ENCODE results near the gene GRB10. TPM values are rescaled to one million over a fixed set of nuclear protein-coding genes. Genes with fewer than 3 reads are reported as not detected.
"Not testable (repeated sequence)": the region's sequence is repeated elsewhere in the genome, so short reads cannot be mapped to it uniquely, and the experiment has no call there.

GRB10 gene
- total RNA-seq, 1 donor from 2014 or later = 58.3 TPM

DNA sequence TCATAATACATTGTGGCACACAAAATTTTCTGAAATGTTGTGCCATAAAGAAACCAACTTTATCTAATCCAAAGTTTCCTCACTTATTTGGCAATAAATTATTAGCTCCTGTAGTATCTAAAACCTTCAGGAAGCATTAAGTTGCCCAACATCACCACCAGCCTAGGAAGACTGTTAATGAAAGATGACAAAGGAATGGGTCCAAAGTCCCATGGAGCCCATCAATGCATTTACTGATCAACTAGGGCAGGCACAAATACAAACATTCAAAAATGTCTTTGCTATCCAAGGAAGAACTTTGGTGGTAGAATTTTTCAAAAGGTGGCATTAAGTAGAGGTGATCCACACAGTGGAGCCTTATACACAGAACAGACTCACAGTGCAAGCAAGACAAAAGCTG lies 4.5 kb downstream of the GRB10 start:
- DNase-seq = no peak

DNA sequence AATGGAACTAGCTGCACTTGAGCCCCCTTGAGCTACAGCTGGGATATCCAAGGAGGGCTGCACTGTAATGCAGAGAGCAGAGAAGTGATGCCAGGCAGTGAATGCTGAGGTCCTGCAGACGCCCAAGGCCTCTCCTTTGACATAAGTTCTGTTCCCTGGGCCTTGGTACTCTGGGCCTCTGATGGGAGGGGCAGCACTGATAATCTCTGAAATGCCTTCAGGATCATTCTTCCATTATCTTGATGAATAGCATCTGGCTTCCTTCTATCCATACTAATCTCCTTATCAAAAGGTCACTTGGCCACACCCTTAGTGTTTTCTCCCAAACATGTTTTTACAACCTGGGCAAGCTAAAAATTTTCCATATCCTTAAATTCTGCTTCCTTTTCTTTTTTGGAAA lies 6.9 kb downstream of the GRB10 start:
- DNase-seq = no peak

- no peak for DNase-seq
These were observed 7.5 kb downstream of the GRB10 start for GRCh38 chr7:50775231-50775630.

DNA sequence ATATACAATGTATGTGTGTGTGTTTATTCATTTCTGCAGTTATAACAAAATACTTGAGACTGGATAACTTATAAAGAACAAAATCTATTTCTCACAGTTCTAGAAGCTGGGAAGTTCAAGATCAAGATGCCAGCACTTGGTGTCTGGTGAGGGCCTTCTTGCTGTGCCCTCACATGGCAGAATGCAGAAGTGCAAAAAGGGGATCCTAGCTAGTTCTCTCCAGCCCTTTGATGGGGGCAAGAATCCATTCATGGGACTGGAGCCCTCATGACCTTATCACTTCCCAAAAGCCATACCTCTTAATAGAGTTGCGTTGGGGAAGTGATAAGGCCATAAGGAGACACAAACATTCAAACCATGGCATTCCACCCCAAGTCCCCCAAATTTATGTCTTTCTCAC lies 8.4 kb downstream of the GRB10 start:
- no peak for DNase-seq

GRCh38 chr7:50773071-50773470 lies 9.6 kb downstream of the GRB10 start:
- DNase-seq = not testable (repeated sequence)

DNA sequence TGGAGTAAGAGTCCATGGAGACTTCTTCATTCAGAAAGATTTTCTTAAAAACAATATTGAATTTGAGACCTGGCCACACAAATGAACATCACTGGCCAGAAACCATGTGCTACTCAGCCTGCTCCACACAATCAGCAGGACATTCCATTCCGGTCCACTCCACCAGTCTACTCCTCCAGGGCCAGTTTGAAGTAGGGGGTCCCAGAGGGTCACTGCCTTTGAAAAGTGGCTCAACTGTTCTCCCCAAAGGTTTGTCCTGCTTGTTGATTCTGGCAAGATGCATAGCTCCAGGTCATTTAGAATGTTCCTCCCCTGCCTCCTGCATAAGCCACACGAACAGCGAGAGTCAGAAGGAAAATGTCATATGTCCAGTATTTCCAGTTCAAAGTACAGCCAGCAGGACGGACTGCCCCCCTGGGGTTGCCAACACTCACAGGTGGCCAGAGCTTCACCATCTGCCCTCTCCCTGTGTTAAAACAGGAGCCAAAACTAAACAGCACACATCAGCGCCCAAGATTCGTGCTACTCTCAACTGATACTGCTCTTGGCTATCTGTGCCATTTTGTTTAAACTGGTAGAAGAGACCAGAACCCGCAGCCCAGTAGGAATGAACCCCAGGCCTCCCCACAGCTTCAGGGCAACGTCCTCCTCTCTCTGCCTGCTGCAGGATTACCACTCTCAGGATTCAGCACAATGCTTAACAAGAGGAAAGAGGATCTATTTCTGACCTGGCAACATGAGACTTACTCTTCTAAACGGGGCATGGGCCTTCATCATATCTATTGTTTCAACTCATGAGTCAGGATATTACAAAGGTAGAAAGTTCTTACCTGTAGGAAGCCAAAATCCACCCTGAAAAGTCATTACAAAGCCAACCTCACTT lies 11.3 kb downstream of the GRB10 start:
- no peak for DNase-seq

- DNase-seq = no peak
These were observed 13.9 kb downstream of the GRB10 start for GRCh38 chr7:50768485-50769474.

- DNase-seq = no peak
These were observed 15.9 kb downstream of the GRB10 start for GRCh38 chr7:50766849-50767207.

DNA sequence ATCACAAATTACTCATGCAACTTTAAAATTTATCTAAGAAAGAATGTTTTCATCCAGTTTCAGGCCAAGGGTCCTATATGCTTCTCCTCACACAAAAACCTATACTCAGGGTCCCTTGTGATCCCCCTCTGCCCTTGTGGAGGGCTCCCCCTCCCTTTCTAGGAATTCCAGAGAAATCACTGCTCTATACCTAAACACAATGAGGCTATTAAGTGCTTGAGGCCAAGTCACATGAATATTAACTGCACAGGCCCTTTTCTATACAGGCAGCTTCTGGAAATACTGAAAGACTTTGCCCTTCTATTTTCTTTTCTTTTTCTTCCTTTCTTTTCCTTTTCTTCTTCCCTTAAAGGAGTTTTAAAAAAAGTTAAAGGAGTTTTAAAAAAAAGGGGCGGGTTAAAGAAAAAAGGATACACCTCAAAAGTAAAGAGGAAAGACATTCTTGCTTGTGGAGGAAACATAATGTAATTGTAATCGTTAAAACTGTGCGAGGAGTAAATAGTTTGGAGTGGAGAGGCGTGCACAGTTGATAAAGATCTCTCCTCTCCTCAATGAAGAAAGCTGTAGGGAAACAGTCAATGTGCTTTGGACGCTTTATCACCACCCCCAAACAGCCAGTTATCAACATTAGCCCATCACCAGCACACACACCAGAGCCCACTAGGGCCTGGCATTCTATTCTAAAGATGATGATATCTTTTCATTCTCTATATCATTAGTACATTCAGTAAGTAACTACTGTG lies 16.4 kb downstream of the GRB10 start:
- DNase-seq = no peak

GRCh38 chr7:50762337-50762736 lies 20.4 kb downstream of the GRB10 start:
- DNase-seq = no peak

DNA sequence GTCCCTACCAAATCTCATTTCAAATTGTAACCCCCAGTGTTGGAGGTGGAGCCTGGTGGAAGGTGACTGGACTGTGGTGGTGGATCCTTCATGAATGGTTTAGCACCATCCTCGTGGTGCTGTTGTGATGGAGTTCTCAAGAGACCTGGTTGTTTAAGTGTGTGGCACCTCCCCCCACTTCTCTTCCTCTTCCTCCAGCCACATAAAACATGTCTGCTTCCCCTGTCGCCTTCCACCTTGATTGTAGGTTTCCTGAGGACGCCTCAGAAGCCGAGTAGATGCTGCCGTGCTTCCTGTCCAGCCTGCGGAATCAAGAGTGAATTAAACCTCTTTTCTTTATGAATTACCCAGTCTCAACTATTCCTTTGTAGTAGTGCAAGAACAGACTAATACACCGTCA lies 21.0 kb downstream of the GRB10 start:
- DNase-seq = no peak

DNA sequence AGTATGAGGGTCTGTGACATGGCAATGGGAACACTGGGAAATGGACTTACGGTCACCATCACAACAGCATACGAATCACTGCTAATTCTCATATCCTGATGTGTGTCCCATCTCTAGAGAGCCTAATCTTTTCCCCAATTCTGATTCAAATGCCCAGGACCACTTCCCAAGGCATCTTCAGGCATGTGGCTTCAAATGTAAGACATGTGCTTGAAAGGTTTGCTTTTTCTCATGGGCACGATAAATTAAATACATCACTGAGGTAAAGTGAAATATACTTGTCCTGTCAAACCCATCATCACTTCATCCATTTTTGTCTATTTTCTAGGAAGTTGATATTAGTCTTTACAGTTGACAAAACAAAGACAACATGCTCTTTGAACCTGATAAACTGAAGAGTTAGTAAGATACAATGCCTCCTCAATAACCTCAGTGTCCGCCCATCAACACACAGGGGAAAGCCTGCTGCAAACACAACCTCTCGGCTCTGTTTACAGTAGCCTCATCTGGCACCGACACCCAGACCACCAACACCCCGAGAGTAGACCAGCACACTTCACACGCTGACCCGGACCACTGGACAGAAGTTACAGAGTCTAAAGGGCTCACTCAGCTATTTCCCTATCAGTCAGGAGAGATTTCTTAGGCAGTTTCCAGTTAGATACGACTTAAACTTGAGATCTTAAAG lies 24.8 kb downstream of the GRB10 start:
- no peak for DNase-seq

DNA sequence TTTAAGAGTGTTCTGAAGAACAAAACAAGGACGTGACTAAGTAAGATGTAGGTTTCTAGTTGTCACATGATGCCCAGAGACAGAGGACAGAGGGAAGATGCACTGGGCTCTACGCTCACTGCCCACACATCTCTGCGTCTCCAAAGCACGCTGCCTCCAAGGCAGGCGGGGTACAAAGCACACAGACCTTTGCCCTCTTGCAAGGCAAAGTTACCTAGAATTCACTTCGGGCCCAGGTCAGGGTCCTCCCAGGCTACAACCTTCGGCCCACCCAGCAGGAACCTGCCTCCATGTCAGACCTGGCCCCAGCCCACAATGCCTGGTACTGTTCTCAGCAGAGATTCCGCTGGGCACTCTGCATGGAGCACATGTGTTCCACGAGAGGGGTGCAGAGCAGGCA lies 26.5 kb downstream of the GRB10 start:
- DNase-seq = no peak

DNA sequence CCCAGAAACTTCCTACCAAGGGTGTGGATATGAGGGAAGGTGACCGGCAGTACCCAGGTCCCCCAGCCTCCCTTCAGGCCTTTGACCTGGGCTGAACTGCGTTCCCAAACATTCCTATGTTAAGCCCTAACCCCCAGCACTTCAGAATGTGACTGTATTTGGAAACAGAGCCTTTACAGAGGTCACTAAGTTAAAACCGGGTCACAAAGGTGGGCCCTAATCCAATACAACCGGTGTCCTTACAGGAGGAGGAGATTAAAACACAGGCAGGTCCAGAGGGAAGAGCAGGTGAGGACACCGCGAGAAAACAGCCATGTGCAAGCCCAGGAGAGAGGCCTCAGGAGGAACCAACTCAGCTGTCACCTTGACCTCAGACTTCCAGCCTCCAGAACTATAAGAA lies 28.0 kb downstream of the GRB10 start:
- DNase-seq = no peak

DNA sequence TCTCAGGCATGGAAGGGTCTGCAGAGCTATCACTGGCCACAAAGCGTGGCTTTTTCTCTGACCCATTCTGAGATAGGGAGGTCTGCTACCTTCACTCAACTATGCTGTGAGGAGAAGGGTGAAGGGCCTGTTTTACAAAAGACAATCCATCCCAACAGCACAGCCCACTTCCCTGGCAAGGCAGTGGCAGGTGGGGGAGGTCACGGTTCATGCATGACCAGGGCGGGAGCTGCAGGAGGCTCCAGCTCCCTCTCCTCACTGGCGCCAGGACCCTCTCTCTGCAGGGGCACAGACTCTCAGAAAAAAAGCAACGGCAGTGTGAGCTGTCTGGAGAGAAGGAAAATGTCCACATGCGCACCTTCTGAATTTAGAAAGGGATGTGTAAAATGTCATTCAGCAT lies 28.5 kb downstream of the GRB10 start:
- DNase-seq = no peak

GRCh38 chr7:50752422-50752821 lies 30.3 kb downstream of the GRB10 start:
- DNase-seq = no peak

GRCh38 chr7:50751146-50751545 lies 31.6 kb downstream of the GRB10 start:
- DNase-seq = no peak

GRCh38 chr7:50749896-50750295 lies 32.8 kb downstream of the GRB10 start:
- no peak for DNase-seq

- no peak for DNase-seq
These were observed 34.2 kb downstream of the GRB10 start for GRCh38 chr7:50748472-50748871.

- DNase-seq = no peak
These were observed 36.9 kb downstream of the GRB10 start for GRCh38 chr7:50745835-50746234.

GRCh38 chr7:50745336-50745735 lies 37.4 kb downstream of the GRB10 start:
- DNase-seq = no peak

DNA sequence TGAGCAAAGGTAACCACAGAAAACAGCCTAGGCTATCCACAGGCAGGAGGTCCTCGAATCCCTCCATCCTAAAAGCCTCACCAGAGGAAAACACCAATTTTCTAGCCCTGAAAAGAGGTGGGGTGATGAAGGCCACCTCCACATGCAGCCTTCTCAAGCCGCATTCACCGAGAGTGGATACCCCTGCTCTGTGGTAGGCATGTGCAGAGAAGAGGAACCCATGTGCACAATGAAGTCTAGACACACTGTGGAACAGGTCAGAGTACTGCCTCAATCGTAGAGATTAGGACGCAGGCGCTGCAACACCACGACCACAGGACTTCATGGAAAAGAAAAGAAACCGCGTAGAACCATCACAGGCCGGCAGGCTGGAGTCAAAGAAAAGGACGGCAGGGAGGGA lies 38.8 kb downstream of the GRB10 start:
- DNase-seq = no peak
